HPDE6-E6E7 (cell line): ENCODE data around the gene ZDHHC1.

Experiments
- DNase-seq: peaks from one replicate; pipeline ENCODE4 v3.0.0; 2011; ENCODE audit warnings: missing footprints; ENCODE audit errors: extremely low spot score

ZDHHC1 gene

DNA sequence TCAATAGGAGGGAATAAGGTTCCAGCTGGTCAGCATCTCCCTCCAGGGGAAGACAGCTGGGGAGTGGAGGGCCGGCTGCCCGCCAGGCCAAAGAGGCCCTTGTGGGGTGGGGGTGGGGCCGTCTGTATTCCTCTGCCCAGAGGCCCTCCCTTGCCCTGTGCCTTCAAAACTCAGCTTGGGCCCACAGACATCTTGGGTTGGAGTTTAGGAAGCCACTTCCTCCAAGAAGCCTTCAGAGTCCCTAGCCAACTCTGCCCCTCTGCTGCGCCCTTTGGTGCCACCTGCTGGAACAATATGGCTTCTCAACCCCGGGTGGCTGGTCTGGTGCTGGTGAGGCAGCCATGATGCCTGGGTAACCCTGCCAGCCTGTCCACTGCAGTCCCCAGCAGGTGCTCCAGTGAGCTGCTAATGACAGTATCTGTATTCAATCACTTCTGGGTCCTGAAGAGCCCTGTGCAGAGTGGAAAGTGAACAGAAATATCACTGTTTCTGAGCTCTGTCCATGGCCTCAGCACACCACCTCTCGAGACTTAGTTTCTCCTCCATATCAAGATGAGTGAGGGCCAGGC lies 31.3 kb upstream of the ZDHHC1 start:
- no peak for DNase-seq

DNA sequence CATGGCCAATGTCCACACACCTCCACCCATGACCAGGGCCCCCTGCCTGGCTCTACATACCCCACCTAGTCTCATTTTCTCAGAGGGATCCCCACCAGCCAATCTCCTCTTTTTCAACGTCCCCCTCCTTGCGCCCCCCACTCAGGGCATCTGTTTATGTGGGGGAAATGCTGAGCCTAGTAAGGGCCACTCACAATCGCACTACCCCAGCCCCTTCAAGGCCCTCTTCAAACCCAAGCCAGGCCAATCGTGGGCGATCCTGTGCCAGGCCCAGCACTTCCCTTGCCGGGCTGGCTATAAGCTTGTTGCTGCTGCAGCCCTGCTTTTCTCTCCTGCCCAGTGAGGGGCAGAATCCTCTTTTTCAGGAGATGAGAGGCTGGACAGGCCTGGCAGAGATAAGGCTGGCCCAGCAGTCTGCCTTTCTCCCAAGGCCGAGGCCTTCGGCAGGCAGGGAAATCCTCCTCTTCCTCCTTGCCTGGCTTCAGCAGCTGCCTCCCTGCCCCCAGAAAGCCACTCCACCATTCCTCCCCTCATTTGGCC lies 30.8 kb upstream of the ZDHHC1 start:
- DNase-seq = no peak

DNA sequence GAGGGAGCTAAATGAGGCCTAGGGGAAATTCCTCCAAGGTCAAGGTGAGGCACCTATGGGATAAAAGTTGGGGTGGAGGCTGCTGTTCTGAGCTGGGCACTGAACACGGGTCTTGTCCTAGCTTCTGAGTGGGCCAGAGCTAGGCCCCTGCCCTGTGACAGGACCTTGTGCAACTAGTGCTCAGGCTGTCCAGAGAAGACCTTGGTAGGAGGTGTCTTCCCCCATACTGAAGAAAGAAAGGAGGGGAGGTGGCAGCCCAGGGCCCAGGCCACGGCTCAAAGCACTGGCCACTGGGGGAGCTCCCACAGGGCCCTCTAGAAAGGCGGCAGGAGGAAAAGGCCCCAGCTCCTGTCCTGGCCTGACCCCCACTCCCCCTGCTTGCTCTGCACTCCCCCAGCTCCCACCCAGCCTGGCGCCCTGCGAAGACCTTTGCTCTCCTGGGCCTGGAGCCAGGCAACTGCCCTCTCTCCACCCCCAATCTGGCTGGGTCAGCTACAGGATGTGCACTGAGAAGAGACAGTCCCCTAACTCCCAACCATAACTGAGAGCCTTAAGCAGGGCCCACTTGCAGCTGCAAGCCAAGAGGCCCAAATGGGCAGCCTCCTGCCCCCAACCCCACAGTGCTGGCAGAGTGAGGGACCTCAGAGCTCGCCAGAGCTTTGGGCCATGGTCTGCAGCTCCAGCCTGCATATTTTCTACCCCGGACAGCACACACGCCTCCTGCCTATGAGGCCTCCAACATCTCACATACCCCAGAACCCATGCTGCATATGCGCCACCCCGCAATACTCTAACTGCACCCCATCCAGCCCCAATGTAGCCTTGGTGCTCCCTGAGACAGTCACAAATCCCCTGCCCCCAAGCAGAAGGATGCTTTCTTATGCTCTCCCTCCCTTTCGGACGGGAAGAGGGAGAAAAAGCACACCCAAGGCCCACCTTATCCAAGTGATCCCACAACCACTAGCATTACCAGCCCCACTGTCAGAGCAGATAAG lies 29.9 kb upstream of the ZDHHC1 start:
- no peak for DNase-seq

DNA sequence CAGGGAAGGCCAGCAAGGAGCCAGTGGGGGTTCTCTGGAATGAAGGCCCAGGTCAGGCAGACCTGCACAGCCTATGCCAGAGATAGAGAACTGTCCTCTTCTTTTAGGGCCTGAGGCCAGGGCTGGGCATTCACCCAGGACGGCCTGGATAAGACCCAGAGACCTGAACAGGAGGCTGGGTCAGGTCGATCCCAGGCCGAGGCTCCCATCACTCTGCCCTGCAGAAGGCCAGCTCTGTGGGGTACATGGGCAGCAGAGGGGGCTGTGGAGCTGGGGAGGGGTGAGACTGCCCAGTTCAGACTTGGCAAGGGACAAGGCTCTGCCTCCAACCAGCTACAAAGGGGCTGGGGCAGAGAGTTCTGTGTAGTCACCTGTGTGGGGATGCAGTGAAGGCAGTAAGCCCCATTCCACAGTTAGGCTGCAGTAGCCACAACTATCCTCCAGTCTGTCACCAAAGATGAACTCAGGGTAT lies 29.2 kb upstream of the ZDHHC1 start:
- DNase-seq = no peak

DNA sequence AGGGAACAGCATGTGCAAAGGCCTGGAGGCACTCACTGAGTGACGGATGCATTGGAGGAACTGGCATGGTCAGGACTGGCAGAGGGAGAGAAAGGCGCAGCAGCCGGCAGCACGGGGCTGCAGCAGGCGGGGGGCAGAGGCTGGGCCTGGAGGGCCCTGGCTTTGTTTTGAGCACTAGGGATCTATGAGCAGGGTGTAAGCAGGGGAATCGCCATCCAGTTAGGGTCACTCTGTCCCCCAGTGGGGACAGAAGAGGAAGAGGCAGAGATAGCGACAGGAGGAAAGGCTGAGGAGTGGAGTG lies 28.8 kb upstream of the ZDHHC1 start:
- no peak for DNase-seq

DNA sequence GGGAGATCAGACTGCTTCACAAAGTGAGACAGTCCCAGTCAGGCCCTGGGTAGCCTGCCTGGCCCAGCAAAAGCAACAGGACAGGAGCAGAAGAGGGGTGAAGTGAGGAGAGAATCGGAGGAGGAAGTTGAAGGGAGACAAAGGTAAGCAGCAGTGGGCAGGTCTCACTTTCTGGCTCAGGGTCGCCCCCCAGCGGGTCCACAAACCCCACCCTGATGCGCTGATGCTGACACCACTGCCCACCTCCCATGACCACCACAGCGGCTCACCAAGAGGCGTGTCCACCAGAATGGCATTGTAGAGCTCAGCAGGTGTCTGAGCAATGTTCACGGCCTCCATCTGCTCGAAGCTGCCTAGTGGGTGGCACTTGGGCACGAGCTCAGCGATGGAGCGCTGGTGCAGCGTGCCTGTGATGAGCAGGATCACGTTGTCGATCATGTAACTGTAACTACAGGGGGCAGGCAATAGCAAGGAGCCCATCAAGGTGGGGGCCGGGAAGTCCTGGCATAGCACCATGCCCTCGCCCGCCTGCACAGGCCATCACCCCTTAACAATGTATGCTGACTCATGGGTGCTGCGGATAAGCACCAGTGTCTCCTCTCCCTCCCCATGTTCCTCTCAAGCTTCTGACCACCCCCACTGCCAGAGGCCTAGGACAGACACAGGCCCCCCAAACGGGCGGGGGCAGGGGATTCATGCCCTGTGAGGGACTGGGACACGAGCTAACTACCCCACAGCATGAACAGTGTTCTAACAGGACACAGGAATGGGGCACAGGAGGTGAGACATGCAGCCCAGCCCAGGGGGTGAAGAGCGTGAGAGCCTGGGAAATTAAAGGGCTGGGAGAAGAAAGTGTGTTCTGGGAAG lies 28.2 kb upstream of the ZDHHC1 start:
- no peak for DNase-seq

DNA sequence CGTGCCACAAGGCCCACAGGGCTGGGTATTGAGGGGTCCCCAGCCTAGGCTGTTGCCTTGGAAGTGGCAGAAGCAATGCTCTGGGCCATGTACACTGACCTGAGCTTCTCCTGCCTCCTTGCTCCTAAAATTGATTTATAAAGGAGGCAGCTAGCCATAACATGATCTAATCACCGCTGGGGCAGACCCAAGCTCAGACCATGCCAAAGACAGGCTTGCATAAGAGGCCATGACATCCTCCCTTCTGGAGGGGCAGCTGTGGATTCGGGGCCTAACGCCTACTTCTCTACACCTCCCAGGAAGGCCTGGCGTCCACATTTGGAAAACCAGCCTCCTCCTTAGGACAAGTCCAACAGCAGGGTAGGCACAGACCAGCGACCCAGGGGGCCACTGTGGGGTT lies 27.0 kb upstream of the ZDHHC1 start:
- no peak for DNase-seq

DNA sequence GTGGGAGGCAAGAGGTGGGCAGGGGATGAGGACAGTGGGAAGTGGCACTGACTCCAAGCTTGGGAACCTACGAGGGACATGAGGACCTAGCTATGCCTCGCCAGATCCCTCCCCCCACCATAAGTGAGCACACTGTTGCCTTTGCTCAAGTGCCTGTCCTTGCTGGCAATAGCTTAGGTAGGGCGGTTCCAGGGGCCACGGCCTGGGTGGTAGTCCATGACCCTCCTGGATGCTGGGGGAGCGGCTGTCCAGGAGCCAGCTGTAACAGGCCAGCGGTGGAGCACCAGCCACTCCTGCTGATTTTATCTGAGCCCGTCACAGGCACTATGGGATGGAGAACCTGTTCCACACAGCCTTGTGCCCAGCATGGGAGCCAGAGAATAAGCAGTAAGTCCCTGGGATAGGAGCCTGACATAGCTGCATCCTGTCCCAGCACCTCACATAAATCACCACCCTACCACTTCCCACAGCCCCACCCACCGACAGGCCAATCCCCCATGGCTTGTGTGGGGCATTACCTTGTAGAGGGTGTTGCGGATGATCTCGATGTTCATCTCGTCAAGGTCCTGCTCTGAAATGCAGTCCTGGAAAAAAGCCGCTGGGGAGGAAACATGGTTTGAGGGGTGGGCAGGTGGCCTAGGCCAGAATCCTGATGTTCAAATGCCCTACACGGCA lies 26.4 kb upstream of the ZDHHC1 start:
- DNase-seq = no peak

DNA sequence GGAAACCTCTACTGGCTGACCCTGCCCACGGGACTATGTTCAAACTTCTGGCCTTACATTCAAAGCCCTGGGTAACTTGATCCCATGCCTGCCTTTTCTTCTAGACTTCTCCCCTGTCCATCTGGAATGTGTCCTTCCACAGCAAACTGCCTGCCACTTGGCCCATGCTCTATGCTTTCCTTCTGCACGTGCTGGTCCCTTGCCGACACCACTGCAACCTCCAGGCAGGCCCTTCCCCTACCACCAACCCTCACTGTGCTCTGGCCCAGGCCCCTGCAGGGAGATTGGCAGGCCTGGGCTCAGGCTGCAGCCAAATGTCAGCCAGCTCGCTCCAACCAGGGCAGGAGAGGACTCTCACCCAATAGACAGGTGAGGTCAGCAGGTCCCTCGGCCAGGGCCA lies 25.6 kb upstream of the ZDHHC1 start:
- DNase-seq = no peak

DNA sequence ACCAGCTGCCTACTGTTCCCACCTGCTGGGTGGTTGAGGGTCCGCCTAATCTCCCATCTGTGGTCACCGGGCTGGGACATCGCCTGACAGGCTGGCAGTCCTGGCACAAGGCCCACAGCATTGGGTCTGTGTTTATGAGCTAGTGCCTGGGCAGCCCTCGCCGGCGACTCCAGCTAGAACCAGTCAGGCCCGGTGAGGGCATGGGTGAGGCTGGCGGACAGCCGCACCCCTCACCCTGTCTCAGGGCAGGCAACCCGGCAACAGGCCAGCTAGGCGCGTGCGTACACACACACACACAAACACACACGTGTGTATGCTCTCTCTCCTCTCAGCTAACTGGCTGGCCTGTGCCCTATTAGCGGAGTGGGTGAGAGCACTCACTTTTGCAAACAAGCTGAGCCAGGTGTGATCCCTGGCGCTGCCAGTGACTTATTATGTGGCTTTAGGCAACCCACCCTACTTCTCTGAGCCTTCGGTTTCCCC lies 25.0 kb upstream of the ZDHHC1 start:
- DNase-seq = no peak

DNA sequence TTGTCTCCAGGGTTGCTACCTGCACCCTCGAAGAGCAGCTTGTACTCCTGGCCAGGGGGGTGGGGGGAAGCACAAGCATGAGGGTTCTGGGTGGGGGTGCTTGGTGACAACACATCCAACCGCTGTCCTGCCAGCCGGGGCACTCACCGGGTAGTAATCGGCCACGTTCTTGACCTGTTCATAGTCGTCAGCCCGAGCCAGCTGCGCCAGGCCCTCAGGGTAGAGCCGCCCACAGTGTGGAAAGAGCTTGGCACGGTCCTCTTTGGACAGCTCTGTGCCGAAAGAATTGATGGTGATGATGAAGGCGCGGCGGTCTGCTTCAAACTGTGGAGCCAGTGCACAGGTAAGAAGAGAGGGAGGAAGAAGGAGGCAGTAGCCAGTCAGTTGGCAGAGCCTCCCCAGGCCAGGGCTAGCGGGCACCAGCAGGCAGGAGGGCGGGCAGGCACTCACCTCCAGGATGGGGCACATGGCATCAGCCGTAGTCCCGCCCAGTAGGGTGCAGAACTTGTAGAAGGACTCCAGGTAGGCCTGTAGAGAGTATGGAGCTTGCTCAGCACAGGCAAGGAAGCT lies 22.6 kb upstream of the ZDHHC1 start:
- no peak for DNase-seq

DNA sequence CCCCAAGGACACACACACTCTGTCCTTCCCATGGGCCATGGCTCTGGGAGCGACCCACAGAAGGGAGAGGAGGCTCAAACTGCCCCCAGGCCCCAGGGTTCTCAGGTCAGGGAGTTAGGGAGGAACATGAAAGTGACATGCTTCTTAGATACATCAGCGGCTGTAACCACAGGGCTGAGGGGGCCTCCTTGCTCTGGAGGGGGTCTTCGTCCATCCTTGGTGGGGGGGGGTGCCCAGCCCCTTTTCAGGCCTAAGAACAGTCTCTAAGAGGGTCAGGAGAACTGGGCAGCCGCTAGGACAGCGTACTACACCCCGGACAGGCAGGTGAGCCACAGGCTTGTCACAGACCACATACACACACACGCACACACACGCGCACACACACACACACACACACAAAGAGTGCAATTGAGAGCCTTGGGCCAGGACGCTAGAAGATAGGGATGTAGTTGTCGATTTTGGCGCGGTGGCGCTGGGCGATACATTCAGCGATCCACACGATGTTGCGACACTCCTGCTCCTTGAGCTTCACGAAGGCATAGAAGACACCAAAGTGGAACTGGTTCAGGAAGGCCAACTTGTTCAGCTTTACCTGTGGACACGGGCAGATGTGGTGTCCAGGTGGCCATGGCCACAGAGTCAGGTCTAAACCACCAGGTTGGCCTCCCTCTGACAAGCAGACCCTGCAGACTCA lies 22.0 kb upstream of the ZDHHC1 start:
- DNase-seq = no peak

DNA sequence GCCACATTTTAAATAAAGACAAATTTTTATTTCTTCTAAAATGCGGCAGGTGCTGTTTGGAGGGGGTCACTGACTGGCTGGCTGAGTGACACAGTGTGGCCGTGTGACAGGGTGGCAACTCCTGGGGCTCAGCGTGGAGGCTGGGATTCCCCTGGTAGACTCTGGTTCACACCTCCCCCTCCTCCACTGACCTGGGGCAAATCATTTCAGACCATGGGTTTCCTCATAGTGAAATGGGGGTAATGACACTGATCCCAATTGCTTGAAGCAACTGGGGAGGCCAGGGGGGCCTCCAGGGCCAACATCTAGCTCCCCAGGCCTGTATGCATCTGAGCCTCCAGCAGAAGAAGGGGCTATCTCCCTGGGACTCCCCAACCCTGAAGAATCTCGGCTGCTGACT lies 21.2 kb upstream of the ZDHHC1 start:
- DNase-seq = no peak

DNA sequence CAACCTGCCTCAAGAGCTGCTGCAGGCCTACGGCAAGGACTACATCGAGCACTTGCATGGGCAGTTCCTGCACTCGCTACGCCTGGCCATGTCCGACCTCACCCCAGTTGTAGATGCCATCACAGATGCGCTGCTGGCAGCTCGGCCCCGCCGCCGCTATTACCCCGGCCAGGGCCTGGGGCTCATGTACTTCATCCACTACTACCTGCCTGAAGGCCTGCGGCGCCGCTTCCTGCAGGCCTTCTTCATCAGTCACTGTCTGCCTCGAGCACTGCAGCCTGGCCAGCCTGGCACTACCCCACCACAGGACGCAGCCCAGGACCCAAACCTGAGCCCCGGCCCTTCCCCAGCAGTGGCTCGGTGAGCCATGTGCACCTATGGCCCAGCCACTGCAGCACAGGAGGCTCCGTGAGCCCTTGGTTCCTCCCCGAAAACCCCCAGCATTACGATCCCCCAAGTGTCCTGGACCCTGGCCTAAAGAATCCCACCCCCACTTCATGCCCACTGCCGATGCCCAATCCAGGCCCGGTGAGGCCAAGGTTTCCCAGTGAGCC lies 20.4 kb upstream of the ZDHHC1 start:
- no peak for DNase-seq

DNA sequence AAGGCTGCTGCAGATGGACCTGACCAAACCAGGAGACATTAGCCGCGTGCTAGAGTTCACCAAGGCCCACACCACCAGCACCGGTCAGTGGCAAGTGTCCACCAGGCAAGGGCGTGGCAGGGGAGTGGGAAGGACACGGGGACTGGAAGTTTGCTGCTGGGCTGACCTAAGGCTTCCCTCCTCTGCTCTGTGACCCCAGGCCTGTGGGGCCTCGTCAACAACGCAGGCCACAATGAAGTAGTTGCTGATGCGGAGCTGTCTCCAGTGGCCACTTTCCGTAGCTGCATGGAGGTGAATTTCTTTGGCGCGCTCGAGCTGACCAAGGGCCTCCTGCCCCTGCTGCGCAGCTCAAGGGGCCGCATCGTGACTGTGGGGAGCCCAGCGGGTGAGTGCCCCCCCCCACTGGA lies 19.5 kb upstream of the ZDHHC1 start:
- DNase-seq = no peak

DNA sequence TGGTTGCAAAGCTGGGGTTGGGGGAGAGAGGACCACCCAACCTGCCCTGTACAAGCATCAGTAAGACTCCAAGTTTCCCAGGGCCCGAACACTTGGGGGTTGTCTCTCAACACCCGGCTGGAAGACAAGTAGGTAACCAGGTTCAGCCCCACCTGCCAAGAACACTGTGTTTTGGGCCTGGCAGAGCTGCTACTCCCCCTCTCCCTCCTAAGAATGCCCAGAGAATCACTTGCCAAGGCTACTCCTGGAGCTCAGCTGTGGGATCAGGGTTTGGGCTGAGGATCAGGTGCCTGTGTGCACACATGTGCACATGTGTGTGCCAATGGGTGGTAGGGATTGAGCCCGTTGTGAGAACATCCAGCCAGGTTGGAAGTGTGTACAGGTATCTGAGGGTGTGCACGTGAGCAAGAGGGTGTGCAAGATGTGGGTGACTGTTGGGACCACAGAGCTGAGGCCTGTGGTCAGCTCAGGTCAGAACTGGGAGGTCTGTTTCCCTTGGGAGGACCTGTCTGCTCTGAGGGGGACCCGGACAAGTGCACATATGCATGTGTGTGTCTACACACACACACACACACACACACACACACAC lies 16.9 kb upstream of the ZDHHC1 start:
- DNase-seq = no peak

DNA sequence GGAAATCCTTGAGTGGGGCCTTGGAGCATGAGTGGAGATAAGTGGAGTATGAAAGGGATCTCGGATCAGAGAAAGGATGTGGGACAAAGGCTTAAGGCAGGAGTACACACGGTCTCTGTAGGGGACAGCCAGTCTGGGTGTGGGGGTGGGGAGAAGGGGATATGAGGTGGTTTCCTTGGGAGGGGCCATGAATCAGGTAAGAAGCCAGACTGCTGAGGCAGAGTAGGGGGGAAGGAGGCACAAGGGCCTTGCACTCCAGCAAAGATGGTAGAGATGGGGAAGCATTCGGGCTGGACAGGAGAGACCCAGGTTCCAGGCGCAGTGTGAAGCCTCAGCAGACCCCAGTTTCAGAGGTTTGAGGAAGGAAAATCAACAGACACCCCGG lies 16.2 kb upstream of the ZDHHC1 start:
- no peak for DNase-seq

DNA sequence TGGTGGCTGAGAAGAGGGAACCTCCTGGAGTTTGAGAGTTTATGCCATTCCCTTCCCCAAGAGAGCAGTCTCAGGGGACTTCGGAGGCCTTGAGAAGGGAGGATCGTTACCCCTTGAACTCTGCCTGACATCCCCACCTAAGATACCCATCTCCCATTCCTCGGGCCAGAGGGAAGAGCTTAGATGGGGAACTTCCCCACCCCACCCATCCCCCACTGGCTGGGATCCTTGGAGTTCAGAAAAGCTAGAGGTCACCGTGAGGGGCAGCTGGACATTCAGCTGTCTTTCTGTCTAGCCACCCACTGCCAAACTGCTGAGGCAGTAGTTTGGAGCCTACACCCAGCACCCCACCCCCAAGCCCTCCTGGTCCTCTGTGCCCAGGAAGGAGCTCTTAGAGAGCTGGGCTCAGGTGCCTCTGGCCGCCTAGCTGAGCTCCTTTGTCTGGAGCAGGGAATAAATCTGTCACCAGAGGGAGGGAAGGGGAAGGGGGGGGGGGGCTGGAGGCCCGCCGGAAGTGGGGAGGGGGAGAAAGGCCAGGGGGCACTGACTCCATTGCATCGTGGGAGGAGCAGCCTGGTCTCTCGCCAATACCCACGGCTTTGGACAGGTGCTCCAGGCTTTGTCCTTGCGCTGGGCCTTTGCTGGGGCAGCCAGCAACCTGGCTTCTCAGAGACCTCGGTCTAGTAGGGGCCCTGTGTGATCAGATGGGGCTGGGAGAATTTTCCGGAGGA lies 15.7 kb upstream of the ZDHHC1 start:
- DNase-seq = no peak
